Measurements from ENCODE around the gene GSK3A.

DNA sequence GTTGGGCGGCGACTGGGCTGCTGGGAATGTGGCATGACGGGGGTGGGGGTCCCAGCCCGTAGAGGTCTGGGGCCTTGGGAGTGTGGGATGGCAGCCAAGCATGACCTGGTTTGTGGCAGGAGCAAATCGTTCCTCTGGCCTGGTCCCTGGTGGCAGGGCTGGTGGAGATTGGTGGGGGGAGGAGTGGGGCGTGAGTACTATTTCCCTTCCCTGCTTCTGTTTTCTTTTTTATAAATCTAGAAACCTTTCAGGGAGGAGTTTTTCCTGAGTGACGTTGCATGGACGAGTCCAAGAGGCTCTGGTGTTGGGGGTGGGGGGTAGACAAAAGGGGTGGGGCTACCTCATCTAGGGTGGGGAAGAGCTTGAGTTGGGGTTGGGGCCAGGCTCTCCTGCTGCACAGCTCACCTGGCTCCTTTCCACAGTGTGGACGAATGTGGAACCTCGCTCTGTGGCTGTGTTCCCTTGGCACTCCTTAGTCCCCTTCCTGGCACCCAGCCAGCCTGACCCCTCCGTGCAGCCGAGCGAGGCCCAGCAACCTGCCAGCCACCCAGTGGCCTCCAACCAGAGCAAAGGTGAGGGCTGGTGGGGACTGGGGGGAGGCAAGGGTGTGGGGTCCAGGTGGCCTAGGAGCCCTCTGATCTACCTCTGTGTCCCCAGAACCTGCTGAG, 44.1 kb upstream of the GSK3A start:
- TF ChIP-seq, protein P1, sequence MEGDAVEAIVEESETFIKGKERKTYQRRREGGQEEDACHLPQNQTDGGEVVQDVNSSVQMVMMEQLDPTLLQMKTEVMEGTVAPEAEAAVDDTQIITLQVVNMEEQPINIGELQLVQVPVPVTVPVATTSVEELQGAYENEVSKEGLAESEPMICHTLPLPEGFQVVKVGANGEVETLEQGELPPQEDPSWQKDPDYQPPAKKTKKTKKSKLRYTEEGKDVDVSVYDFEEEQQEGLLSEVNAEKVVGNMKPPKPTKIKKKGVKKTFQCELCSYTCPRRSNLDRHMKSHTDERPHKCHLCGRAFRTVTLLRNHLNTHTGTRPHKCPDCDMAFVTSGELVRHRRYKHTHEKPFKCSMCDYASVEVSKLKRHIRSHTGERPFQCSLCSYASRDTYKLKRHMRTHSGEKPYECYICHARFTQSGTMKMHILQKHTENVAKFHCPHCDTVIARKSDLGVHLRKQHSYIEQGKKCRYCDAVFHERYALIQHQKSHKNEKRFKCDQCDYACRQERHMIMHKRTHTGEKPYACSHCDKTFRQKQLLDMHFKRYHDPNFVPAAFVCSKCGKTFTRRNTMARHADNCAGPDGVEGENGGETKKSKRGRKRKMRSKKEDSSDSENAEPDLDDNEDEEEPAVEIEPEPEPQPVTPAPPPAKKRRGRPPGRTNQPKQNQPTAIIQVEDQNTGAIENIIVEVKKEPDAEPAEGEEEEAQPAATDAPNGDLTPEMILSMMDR (IDR thresholded peaks at IDR 0.05) = no peak
- TF ChIP-seq, protein P2, sequence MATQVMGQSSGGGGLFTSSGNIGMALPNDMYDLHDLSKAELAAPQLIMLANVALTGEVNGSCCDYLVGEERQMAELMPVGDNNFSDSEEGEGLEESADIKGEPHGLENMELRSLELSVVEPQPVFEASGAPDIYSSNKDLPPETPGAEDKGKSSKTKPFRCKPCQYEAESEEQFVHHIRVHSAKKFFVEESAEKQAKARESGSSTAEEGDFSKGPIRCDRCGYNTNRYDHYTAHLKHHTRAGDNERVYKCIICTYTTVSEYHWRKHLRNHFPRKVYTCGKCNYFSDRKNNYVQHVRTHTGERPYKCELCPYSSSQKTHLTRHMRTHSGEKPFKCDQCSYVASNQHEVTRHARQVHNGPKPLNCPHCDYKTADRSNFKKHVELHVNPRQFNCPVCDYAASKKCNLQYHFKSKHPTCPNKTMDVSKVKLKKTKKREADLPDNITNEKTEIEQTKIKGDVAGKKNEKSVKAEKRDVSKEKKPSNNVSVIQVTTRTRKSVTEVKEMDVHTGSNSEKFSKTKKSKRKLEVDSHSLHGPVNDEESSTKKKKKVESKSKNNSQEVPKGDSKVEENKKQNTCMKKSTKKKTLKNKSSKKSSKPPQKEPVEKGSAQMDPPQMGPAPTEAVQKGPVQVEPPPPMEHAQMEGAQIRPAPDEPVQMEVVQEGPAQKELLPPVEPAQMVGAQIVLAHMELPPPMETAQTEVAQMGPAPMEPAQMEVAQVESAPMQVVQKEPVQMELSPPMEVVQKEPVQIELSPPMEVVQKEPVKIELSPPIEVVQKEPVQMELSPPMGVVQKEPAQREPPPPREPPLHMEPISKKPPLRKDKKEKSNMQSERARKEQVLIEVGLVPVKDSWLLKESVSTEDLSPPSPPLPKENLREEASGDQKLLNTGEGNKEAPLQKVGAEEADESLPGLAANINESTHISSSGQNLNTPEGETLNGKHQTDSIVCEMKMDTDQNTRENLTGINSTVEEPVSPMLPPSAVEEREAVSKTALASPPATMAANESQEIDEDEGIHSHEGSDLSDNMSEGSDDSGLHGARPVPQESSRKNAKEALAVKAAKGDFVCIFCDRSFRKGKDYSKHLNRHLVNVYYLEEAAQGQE (IDR thresholded peaks at IDR 0.05; ENCODE audit: insufficient read depth in 1 of 2, low read depth in 2 of 2, low read length in 1 of 2) = no peak
- no peak for TF ChIP-seq POLR2AphosphoS5 (IDR thresholded peaks at IDR 0.05; ENCODE audit: low read depth, low read length)

Measured in Panc1 (cell line).